NCI-H2029 treated with DMSO at 0.1 percent for 48 hours (cell line): Measurements from ENCODE around the gene MPO.

ENCODE experiments used
- DNase-seq: peaks from one replicate; lab custom pipeline; 2025; lab: John Stamatoyannopoulos, UW

MPO gene

DNA sequence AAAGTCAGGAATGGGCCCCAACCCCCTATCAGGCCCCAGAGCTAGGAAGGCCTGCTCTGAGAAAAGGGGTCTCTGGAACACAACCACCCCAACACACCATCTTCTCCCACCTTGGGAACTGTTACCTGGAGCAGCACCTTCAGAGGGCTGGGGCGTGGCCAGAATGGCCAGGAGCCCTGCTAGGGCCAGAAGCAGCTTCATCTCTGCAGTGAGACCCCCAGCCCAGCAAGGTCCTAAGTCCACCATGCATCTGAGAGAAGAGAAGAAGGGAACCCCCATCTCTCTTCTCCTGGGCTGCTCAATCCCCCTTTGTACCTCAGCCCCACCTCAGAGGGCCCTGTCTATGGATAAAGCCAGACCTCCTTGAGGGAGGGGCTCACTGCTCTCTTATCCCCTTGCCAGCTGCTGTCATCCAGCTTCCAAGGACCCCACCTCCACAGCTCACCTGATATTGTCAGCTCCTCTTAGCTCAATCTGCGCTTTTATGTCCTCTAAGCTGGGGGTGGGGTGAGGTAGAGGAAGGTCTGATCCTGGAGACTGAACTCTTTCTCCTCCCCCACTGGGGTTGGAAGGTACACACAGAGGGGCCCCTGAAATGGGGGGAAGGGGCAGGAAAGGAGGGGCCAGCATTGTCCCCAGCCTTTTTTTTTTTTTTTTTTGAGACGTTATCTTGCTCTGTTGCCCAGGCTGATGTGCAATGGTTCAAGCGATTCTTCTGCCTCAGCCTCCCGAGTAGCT lies at the start of gene MPO:
TSS of gene MPO (minus strand) at position 456 of the 738 bp plus-strand sequence. CDS start at position 279, 177 bp downstream.
- no peak for DNase-seq

DNA sequence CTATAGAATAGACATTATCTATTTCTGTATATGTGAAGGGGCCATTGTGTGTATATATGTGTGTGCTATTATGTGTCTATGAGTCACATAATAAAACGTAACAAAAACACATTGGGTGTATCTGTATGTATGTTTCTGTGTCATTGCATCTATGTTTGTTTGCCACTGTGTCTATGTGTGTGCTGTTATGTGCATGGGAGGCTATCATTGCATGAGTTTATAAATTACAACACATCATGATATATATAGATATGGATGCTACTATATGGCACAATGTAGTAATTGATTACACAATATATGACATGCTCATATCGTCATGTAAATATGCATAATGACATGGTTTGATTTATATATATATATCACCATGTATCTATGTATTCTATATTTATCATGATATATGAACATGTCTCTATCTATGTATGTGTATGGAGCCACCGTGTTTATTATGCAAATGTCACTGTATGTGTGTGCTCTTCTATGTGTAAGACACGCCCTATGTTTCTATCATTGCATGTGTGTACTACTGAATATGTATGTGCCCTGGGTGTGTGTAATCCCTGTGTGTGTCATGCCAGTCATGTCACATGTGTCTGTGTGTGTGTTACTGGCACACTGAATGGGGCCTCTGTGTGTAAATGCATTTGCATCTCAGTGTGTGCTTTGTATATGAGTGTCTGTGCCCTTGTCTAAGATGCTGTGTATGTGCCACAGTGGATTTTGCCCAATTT lies 49.2 kb upstream of the MPO start:
- DNase-seq, result no peak

DNA sequence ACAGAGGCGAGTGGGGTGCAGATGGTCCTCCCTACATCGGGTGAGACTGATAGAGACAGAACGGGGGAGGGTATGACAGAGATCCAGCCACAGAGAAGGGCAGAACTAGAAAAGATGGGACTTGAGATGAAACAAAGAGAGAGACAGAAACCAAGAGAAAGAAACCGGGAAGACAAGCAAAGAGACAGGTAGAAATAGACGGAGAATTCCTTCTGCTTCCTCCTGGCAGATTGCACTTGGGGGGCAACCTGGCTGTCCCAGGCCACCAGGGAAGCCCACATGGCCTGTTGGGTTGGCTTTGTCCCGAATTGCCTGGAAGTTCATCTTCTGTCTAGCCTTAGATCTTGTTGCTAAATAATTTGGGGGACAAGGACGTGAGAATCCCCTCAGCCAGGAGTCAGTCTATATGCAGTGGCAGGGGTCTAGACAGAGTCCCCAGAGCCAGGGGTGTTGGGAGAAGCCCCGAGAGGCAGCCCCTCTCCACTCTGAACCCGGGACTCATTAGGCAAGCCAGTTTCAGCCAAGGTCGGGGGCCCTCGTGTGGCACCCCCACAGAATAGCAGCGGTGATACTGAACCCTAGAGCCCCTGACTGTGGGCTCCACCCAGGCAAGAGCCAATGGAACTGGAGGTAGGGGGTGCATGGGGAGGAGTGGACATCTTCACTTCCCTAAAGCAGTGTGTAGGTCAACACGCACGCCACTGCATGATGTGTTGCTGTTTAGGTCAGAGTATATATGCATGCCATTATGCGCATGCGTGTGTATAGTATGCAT lies 48.5 kb upstream of the MPO start:
- no peak for DNase-seq

DNA sequence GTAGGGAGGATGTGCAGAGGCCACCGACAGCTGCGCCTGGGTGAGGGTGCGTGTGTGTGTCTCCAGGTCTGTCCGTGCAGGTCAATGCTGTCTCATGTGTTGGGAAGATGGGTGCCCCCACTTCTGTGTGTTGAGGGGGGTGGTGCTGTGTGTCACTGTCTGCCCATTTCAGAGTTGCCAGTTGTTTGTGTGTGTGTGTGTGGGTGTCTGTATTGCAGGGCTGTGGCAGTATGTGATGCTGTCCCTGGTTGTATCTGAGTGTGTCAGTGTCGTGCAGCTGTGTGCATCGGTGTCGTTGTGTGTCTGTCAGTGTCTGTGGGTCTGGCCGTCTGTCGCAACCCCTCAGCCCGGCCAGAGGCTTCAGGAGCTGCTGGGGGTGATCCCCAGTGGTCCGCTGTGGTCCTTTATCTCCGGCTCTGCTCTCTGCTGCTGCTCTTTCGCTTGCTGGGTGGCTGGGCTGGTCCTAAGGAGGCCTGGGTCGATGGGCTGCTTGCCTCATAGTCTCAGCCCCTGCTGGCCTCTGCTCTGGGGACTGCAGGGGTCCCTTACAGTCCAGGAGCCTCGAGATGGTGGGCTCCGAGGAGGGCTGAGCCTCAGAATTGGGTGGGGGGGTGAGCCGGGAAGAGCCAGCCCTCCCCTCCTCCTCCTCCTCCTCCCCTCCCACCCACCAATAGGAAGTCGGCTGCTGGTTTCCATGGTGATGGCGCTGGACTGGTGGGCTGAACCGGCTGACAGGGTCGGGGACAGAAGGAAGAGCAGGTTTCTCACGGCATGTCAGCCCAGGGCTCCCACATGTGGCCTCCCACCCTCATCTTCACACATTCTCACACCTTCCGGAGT lies 47.7 kb upstream of the MPO start, which contains the start of gene TSPOAP1:
TSS of gene TSPOAP1 (minus strand) at position 601 of the 840 bp plus-strand sequence. CDS start 875 bp downstream, outside the sequence.
- no peak for DNase-seq

DNA sequence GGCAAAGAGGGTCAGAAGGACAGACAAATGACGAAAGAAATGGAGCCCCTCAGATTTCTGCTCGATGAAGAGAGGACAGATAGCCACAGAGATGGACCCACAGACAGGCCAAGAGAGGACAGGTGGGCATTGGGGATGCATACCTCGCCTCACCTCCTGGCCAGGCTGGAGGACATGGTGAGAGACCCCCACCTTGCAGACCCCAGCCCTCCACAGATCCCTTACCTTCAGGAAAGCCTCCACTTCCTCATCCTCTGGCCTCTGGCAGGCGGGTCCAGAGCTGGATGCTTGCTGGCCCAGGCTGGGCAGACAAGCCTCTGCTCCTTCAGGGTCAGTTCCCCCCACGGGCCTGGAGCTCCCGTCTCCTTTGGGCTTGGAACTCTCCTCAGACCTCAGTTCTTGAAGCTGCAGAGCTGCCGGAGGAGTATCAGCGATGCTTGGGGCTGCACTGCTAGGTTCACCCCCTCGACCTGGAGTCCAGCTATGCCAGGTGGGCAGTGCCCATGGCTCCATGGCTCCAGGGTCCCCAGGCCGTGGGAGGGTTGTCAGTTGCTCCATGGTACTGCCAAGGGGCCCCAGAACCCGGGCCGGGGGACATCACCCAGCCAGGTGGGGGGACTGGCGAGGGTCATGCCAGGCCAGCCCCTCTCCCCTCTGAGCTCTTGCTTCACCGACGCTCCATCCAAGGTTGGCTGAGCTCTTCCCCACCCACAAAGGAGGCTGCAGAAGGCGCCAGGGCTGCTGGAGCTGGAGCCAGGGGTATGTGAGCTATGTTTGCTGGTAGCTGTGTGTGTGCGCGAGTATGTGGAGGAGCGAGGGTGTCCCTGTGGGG lies 46.8 kb upstream of the MPO start:
- no peak for DNase-seq

DNA sequence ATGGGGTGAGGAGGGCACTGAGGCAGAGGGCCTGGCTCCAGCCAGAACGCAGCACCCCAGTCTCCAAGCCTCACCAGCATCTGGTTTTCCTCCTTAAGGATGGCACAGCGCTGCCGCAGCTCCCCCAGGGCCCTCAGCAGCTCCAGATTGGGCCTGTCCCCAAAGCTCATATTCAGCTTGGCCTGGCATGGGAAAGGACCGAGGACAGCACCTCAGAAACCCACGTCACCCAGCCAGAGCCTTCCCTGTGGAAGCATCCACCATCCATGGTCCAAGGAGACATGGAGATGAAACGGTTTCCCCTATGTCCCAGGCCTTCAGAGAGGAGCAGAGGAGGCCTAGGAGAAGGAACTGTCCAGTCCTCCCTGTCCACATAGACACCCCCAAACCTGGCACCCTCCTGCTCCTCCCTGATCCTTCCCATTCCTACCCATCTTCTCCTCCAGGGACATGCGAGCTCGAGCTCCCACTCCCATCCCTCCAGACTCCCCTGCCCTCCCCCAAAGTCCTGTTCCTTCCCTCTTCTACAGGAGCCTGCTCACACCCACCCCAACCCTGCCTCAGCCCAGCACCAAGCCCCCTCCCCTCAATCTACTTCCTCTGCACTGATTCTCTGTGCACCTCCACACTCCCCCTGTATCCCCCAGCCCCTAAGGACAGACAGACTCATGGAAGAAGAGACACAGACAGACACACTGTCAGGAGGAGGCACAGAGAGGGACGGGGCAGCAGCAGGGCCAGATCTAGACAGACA lies 46.1 kb upstream of the MPO start:
- no peak for DNase-seq

DNA sequence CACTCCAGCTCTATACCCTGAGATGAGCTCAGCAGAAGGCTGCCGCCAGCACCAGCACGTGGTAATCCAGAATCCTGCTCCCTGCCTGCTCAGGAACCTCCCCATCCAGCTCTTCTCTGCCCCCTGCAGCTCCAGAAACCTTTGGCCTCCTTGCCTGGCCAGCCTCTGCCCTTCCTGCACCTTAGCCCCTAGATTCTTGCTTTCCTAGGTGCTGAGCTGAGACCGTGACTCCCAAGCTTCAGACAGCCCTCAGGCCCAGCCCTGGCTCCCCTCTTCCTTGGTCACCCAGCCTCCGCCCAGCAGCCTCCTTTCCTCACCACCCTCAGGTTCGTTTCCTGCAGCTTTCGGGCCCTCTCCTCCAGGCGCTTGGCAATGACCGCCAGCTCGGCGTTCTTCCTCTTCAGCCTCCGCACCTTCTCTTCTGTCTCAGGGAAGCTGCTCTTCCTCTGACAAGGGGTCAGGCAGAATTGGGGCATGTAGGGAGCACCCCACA lies 45.3 kb upstream of the MPO start:
- DNase-seq, result no peak

DNA sequence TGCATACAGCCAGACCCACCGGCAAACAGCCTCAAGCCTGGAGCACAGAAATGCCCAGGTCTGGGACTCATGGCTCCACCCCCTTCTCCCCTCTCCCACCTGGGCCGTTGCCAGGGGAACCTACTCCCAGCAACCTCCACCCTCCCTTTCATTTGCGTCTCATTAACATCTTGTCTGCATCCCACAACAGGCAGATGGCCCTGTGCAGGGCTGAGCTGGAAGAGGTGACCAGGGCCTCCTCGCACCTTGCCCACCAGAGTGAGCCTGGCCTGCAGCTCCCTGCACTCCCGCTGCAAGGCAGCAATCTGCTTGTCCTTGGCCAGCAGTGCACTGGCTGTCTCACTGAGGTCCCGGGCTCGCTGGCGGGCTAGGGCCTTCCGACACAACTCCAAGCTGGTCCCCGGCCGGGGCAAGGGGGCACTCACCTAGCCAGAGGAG lies 44.6 kb upstream of the MPO start:
- DNase-seq, result no peak

DNA sequence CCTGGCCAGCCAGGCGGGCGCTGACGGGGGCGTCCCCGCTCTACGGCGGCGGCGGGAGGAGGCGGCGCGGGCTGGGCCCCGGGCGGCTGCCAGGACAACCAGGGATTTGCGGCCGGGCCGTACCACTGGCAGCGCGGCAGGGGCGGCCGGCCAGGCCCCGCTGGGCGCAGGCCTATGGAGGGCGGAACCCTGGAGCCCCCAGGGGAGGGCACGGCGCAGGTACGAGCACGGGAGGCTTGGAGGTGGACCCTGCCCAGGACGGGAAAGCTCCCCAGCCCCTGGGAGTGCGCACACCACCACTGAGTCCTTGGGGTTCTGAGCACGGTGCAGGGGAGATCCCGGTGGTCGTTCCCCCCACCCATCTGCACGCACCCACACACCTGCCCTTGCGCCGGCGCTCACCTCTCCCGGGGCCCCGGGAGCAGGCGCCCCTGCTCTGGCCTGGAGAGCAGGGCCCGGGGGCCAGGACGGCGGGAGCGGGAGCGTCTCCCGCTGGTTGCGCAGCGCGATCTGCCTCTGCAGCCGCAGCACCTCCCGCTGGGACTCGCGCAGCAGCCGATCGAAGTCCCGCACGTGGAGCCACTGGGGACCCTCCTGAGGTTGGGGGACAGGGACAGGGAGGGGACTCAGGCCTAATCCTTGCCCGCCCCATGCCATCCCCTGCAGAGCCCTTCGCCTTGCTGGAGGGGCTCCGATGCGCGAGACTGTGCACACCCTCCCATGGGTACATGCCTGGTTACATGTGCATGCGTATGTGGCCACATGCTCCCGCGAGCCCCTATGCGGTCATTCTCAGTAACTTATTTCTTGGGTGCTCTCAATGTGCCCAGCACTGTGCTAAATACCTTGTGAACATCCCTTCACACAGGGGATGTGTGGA lies 43.9 kb upstream of the MPO start:
- no peak for DNase-seq

- DNase-seq, result no peak
Measured at GRCh38 chr17:58324056-58324408, 43.3 kb upstream of the MPO start.

- no peak for DNase-seq
Measured at GRCh38 chr17:58323366-58324055, 42.8 kb upstream of the MPO start.

DNA sequence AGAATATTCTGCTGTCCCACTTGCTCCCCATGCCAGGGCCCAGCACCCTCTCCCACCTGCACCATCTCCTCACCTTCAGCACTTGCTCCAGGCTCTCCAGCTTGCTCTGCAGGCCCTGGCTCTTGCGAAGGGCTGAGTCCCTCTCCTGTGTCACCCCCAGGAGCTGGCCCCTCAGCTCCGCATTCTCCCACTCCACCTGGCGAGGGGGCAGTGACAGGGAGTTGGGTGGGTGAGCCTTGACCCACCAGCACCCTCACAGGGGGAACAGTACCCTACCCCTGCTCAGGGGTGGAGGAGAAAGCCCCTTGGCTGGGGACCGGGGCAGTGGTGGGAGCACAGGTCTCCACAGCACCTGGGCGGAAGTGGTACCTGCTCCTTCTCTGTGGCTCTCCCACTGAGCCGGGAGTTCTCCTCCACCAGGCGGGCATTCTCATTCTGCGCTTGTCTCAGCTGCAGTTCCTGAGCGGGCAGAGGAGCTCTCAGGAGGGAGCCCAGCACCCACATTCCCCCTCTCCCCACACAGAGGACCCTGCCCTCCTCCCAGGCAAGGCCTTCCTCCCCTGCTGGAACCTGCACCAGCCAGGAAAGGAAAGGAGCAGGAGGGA lies 41.9 kb upstream of the MPO start:
- no peak for DNase-seq

- DNase-seq, result no peak
Measured at GRCh38 chr17:58321571-58322525, 41.1 kb upstream of the MPO start.

- no peak for DNase-seq
Measured at GRCh38 chr17:58320570-58321323, 40.0 kb upstream of the MPO start.

DNA sequence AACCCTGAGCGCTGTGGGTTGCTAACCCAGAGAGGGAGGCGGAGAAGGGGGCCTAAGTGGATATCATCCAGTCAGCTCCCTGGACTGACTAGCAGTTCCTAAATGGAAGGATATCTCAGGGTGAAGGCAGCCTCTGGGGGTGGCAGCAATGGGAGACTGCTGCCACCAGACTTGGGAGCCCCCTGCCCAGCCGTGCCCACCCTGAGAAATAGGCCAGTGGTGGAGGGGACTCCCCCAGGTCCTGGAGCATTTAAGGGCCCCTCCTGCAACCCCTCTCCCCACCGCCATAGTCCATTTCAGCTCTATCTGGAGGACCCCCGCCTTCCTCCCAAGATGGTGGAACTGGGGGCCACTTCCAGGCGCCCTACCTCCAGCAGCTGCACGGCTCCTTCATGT lies 39.4 kb upstream of the MPO start:
- DNase-seq, result no peak
